ENCODE measurements around the gene PARK7.

The PARK7 gene

DNA sequence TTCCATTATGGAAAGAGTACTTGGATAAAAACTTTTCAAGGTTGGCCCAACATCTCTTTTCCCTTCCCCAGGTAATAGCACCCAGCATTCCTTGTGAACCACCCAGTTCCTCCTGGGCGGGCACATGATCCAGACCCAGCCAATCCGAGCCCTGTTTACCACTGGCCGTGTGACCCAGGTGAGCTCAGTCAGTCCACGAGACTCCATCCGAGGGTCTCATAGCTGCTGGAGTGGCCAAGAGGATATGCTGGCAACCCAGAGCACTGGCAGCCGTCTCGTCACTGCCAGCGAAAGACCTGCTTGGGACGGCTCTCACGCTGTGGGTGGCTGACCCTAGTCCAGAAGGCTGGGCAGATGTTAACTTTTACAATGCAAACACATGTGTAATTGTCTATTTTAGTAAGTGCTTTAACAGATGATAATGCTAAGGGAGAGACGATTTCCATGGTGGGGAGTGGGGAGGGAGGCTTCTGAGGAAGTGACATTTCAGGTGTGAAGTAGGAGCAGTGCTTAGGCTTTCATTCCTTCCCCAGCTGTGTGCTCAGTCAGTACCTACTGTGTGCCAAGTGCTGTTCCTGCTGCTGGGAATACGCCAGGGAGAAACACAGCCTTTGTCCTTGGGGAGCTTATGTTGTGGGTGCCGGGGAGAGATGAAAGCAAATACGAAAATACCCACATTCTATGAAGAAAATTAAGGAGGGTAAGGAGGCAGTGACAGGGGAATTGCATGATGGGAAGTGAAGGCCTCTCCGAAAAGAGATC is 24.5 kb downstream of the PARK7 start:
- ChIA-PET POLR2A (no interaction called here), CTCF (interaction anchor here (1.4 to 14.6 kb wide), 5 partner anchors 11 to 363 kb away, joined by 4 to 277 read pairs (median 107); partner anchors contain the start of gene SLC45A1)
- TF ChIP-seq, protein P1, sequence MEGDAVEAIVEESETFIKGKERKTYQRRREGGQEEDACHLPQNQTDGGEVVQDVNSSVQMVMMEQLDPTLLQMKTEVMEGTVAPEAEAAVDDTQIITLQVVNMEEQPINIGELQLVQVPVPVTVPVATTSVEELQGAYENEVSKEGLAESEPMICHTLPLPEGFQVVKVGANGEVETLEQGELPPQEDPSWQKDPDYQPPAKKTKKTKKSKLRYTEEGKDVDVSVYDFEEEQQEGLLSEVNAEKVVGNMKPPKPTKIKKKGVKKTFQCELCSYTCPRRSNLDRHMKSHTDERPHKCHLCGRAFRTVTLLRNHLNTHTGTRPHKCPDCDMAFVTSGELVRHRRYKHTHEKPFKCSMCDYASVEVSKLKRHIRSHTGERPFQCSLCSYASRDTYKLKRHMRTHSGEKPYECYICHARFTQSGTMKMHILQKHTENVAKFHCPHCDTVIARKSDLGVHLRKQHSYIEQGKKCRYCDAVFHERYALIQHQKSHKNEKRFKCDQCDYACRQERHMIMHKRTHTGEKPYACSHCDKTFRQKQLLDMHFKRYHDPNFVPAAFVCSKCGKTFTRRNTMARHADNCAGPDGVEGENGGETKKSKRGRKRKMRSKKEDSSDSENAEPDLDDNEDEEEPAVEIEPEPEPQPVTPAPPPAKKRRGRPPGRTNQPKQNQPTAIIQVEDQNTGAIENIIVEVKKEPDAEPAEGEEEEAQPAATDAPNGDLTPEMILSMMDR (IDR thresholded peaks at IDR 0.05; ENCODE audit: insufficient read depth, low read length, missing control alignments): no peak
- DNase-seq (ENCODE audit: low read depth, low spot score): no peak
- H3K4me3 ChIP-seq (ENCODE audit: low read depth, low read length): no peak overlapping the region

DNA sequence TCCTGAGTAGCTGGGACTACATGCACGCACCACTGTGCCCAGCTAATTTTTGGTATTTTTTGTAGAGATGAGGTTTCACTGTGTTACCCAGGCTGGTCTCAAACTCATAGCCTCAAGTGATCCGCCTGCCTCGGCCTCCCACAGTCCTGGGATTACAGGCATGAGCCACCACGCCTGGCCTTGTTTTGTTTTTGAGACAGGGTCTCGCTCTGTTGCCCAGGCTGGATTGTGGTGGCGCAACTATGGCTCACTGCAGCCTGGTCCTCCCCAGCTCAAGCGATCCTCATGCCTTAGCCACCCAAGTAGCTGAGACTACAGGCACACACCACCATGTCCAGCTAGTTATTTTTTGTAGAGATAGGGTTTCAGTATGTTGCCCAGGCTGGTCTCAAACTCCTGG is 26.0 kb downstream of the PARK7 start:
- TF ChIP-seq, protein P1 (IDR thresholded peaks at IDR 0.05; ENCODE audit: insufficient read depth, low read length, missing control alignments): no peak
- no peak overlapping the region for H3K4me3 ChIP-seq (ENCODE audit: low read depth, low read length)
- CTCF ChIA-PET: interaction anchor here (7.8 kb wide), 1 partner anchor 13 kb away, joined by 94 read pairs; no protein-coding TSS in a partner anchor
- DNase-seq (ENCODE audit: low read depth, low spot score): no peak
- POLR2A ChIA-PET: interaction anchor here (0.8 kb wide), 1 partner anchor 425 kb away, joined by 3 read pairs; no protein-coding TSS in a partner anchor

DNA sequence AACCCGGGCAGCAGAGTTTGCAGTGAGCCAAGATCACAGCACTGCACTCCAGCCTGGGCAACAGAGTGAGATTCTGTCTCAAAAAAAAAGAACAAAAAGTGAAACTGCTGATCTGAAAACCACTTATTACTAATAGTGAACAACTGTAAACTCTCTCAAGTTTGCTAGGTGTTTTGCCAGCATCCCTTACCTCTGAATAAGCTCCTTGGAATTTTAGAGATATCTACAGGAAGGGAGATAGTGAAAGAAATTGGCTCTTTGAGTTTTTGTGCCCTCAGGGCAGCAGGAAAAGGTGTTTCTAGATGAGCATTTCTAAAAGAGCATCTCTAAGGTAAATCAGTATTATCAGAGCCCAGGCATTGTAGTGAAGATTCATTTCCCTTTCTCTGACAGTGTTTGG is 27.1 kb downstream of the PARK7 start:
- ChIA-PET POLR2A (interaction anchor here (1.5 kb wide), 1 partner anchor 27 kb away, joined by 5 read pairs; the partner anchor contains the start of gene PARK7), CTCF (interaction anchor here (0.7 to 7.8 kb wide), 6 partner anchors 9 to 326 kb away, joined by 3 to 94 read pairs (median 4); no protein-coding TSS in a partner anchor)
- no peak for DNase-seq (ENCODE audit: low read depth, low spot score)
- H3K4me3 ChIP-seq (ENCODE audit: low read depth, low read length): no peak overlapping the region
- TF ChIP-seq, protein P1 (IDR thresholded peaks at IDR 0.05; ENCODE audit: insufficient read depth, low read length, missing control alignments): no peak

DNA sequence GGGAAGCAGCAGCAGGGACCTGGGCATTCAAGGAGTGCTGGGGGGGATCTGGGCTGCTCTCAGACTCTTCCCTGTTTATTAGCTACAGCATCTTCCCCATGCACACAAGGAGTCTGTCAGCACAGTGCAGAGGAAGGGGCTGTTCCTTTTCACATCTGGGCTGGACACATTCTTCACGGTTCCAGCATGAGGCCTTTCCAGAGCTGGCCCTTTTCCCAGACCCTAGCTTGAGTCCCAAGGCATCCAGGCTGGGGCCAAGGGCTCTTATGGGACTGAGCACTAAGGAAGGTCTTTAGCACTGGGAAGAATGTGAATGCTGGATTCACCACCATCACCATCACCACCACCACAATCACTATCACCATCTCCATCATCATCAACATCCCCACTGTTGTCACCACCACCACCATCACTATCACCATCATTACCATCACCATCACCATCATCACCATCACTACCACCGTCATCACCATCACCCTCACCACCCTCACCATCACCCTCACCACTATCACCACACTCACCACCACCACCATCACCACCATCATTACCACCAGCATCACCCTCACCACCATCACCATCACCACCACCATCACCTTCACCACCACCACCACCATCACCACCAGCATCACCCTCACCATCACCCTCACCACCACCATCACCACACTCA is 28.4 kb downstream of the PARK7 start:
- no peak for DNase-seq (ENCODE audit: low read depth, low spot score)
- no peak overlapping the region for H3K4me3 ChIP-seq (ENCODE audit: low read depth, low read length)
- ChIA-PET POLR2A (interaction anchor here (1.5 kb wide), 1 partner anchor 29 kb away, joined by 5 read pairs; the partner anchor contains the start of gene PARK7), CTCF (interaction anchor here (0.7 to 7.8 kb wide), 5 partner anchors 11 to 359 kb away, joined by 3 to 94 read pairs (median 3); no protein-coding TSS in a partner anchor)
- TF ChIP-seq, protein P1 (IDR thresholded peaks at IDR 0.05; ENCODE audit: insufficient read depth, low read length, missing control alignments): no peak

DNA sequence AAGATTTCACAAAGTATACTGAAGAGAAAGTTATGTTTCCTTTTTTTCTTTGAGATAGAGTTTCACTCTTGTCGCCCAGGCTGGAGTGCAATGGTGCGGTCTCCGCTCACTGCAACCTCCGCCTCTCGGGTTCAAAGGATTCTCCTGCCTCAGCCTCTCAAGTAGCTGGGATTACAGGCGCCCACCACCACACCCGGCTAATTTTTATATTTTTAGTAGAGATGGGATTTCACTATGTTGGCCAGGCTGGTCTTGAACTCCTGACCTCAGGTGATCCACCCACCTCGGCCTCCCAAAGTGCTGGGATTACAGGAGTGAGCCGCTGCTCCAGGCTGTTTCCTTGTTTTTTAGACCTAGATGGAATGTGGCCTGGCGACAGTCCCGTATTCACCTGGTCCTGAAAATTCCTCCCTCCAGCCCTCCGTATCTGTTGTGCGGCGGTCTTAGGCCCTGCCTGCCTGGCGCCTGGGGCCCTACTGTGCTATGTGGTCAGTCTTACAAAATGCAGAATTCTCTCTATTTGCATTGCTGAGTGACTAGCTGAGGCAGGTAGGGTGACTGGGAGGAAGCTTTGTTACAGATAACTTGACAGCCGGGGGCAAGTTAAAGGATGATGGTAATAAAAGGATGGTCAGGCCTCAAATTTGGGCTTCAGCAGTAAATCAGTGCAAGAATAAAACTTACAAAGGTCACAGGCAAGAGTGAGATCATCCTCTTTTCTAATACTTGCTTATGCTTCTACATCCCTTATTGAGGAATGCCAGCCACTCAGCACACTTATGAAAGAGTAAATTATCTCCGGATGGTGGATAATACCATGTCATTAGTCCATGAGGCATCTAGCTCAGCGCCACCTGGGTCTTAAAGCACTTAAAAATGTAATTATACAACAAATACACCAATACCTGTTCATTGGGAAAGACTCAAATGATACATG is 30.3 kb downstream of the PARK7 start:
- POLR2A ChIA-PET: no interaction called here
- TF ChIP-seq, protein P1 (IDR thresholded peaks at IDR 0.05; ENCODE audit: insufficient read depth, low read length, missing control alignments): no peak
- no peak overlapping the region for H3K4me3 ChIP-seq (ENCODE audit: low read depth, low read length)
- CTCF ChIA-PET: interaction anchor here (0.8 to 1.9 kb wide), 6 partner anchors 9 to 322 kb away, joined by 3 to 13 read pairs (median 4); no protein-coding TSS in a partner anchor
- no peak for DNase-seq (ENCODE audit: low read depth, low spot score)

Data from AG04449 (cell line).